NCI-H1092 (cell line): ENCODE measurements around the gene UTF1.

ENCODE experiments used
- DNase-seq: peaks from one replicate; lab custom pipeline; 2025; lab: John Stamatoyannopoulos, UW

UTF1 gene

GRCh38 chr10:133230044-133230361 is at the start of gene UTF1:
Gene UTF1, plus strand, starts transcription at chr10:133230217. Its CDS starts 72 bp downstream, at chr10:133230289.
- no peak for DNase-seq

GRCh38 chr10:133180965-133181639 is 48.9 kb upstream of the UTF1 start:
- DNase-seq, result no peak

- no peak for DNase-seq
Measured at GRCh38 chr10:133182190-133182589, 47.8 kb upstream of the UTF1 start.

GRCh38 chr10:133182791-133183645 is 47.0 kb upstream of the UTF1 start:
- no peak for DNase-seq

GRCh38 chr10:133183646-133184378 is 46.2 kb upstream of the UTF1 start:
- no peak for DNase-seq

GRCh38 chr10:133184591-133185244 is 45.3 kb upstream of the UTF1 start:
- DNase-seq, result no peak

GRCh38 chr10:133185421-133185820 is 44.6 kb upstream of the UTF1 start:
- DNase-seq, result no peak

- no peak for DNase-seq
Measured at GRCh38 chr10:133185916-133186315, 44.1 kb upstream of the UTF1 start.

- no peak for DNase-seq
Measured at GRCh38 chr10:133186416-133187090, 43.5 kb upstream of the UTF1 start.

- no peak for DNase-seq
Measured at GRCh38 chr10:133187091-133187905, 42.7 kb upstream of the UTF1 start.

GRCh38 chr10:133187906-133188681 is 41.9 kb upstream of the UTF1 start:
- DNase-seq, result no peak

GRCh38 chr10:133189256-133189655 is 40.8 kb upstream of the UTF1 start:
- no peak for DNase-seq

- no peak for DNase-seq
Measured at GRCh38 chr10:133189726-133190125, 40.3 kb upstream of the UTF1 start.

GRCh38 chr10:133190225-133190624 is 39.8 kb upstream of the UTF1 start:
- DNase-seq, result no peak

GRCh38 chr10:133191651-133192050 is 38.4 kb upstream of the UTF1 start:
- no peak for DNase-seq

- no peak for DNase-seq
Measured at GRCh38 chr10:133194151-133194550, 35.9 kb upstream of the UTF1 start.

GRCh38 chr10:133195096-133195495 is 34.9 kb upstream of the UTF1 start:
- no peak for DNase-seq

GRCh38 chr10:133195611-133196010 is 34.4 kb upstream of the UTF1 start:
- DNase-seq, result no peak

- no peak for DNase-seq
Measured at GRCh38 chr10:133196221-133196915, 33.6 kb upstream of the UTF1 start.
